ENCODE measurements around the gene AFF3. TPM values are rescaled to one million over a fixed set of nuclear protein-coding genes. Genes with fewer than 3 reads are reported as not detected.

Gene AFF3
- total and polyA plus RNA-seq, 7 donors = 0.46 to 25.0 (median 18.6) TPM

- no peak overlapping the region for H3K4me3 ChIP-seq
- DNase-seq = no peak
- H3K36me3 ChIP-seq = peaks cover 0 to 3% (median 0%) of the 10 kb centered on the region in 4 donors
- 83 to 88% methylated on average over 6 of the region's 6 CpGs for WGBS, 2 donors
- H3K27me3 ChIP-seq = no peaks in the 10 kb centered on the region
- TF ChIP-seq POLR2AphosphoS5 (IDR thresholded peaks at IDR 0.05) (no peak), POLR2A (IDR thresholded peaks at IDR 0.05) (no peak), EP300 (IDR thresholded peaks at IDR 0.05) (no peak)
- TF ChIP-seq, protein P1, sequence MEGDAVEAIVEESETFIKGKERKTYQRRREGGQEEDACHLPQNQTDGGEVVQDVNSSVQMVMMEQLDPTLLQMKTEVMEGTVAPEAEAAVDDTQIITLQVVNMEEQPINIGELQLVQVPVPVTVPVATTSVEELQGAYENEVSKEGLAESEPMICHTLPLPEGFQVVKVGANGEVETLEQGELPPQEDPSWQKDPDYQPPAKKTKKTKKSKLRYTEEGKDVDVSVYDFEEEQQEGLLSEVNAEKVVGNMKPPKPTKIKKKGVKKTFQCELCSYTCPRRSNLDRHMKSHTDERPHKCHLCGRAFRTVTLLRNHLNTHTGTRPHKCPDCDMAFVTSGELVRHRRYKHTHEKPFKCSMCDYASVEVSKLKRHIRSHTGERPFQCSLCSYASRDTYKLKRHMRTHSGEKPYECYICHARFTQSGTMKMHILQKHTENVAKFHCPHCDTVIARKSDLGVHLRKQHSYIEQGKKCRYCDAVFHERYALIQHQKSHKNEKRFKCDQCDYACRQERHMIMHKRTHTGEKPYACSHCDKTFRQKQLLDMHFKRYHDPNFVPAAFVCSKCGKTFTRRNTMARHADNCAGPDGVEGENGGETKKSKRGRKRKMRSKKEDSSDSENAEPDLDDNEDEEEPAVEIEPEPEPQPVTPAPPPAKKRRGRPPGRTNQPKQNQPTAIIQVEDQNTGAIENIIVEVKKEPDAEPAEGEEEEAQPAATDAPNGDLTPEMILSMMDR (IDR thresholded peaks at IDR 0.05) = no peak
- peaks cover 0 to 30% (median 12%) of the 10 kb centered on the region in 4 donors for H3K4me1 ChIP-seq
- H3K9me3 ChIP-seq = no peaks in the 10 kb centered on the region
- intact Hi-C loops (cut with DNase I) = no loop called here
- no peak overlapping the region for H3K27ac ChIP-seq
These were observed 597.8 kb downstream of the AFF3 start for GRCh38 chr2:99544608-99545007.

GRCh38 chr2:99543247-99543646, 599.1 kb downstream of the AFF3 start:
- no peak for TF ChIP-seq EP300 (IDR thresholded peaks at IDR 0.05)
- peak in 1 of 4 donors; percentile 24 for TF ChIP-seq POLR2AphosphoS5 (IDR thresholded peaks at IDR 0.05)
- TF ChIP-seq, protein P1 (IDR thresholded peaks at IDR 0.05) = no peak
- no peak for TF ChIP-seq POLR2A (IDR thresholded peaks at IDR 0.05)
- no peak overlapping the region for H3K4me3 ChIP-seq
- no peaks in the 10 kb centered on the region for H3K36me3 ChIP-seq
- H3K27ac ChIP-seq = no peak overlapping the region
- no peaks in the 10 kb centered on the region for H3K27me3 ChIP-seq
- H3K9me3 ChIP-seq = no peaks in the 10 kb centered on the region
- DNase-seq = no peak
- 72 to 84% methylated on average over 1 of the region's 1 CpG for WGBS, 2 donors
- peaks cover 0 to 30% (median 12%) of the 10 kb centered on the region in 4 donors for H3K4me1 ChIP-seq
- intact Hi-C loops (cut with DNase I) = no loop called here

GRCh38 chr2:99537910-99538485, 604.4 kb downstream of the AFF3 start:
- WGBS, 2 donors = 82 to 90% methylated on average over 4 of the region's 4 CpGs

GRCh38 chr2:99524056-99524455, 618.3 kb downstream of the AFF3 start:
- Histone ChIP-seq H3K36me3 (no peaks in the 10 kb centered on the region), H3K4me3 (no peak overlapping the region), H3K9me3 (no peaks in the 10 kb centered on the region), H3K27me3 (no peaks in the 10 kb centered on the region), H3K27ac (no peak overlapping the region), H3K4me1 (no peaks in the 10 kb centered on the region)
- no peak for DNase-seq
- TF ChIP-seq, protein P1 (IDR thresholded peaks at IDR 0.05) = no peak
- TF ChIP-seq POLR2AphosphoS5 (IDR thresholded peaks at IDR 0.05) (no peak), EP300 (IDR thresholded peaks at IDR 0.05) (no peak), POLR2A (IDR thresholded peaks at IDR 0.05) (no peak)
- intact Hi-C loops (cut with DNase I) = no loop called here
- WGBS, 2 donors = 86 to 96% methylated on average over 2 of the region's 2 CpGs

More at GRCh38 chr2:99537910-99538485, 604.4 kb downstream of the AFF3 start:
- H3K9me3 ChIP-seq = no peaks in the 10 kb centered on the region
- no peak overlapping the region for H3K27ac ChIP-seq
- H3K4me1 ChIP-seq = peaks cover 0 to 8% (median 3%) of the 10 kb centered on the region in 4 donors
- no peak for TF ChIP-seq EP300 (IDR thresholded peaks at IDR 0.05)
- TF ChIP-seq POLR2AphosphoS5 (IDR thresholded peaks at IDR 0.05) = no peak
- no peak for TF ChIP-seq POLR2A (IDR thresholded peaks at IDR 0.05)
- TF ChIP-seq, protein P1 (IDR thresholded peaks at IDR 0.05) = no peak
- intact Hi-C loops (cut with DNase I) = no loop called here
- no peaks in the 10 kb centered on the region for H3K27me3 ChIP-seq
- DNase-seq = no peak
- H3K36me3 ChIP-seq = no peaks in the 10 kb centered on the region
- H3K4me3 ChIP-seq = no peak overlapping the region

DNA sequence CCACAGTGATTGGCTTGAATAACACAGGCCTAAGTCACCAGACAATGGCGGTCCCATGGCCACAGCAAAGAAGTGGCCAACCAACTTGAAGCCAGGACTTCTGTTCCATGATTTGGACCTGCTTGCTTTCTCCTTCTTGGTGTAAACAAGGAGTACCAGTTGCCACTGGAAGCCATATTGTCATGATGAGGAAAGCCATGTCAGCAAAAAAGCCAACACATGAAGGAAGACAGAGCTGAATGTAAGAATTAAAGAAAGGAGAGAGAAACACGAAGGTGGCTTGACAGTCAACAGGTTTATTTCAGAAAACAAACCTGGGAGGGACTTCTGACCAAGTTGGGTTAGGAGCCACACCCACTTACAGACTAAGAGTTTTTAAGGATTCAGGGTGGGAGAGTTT, 620.2 kb downstream of the AFF3 start:
- Histone ChIP-seq H3K36me3 (no peaks in the 10 kb centered on the region), H3K9me3 (no peaks in the 10 kb centered on the region), H3K27me3 (no peaks in the 10 kb centered on the region), H3K27ac (no peak overlapping the region), H3K4me3 (no peak overlapping the region), H3K4me1 (no peaks in the 10 kb centered on the region)
- intact Hi-C loops (cut with DNase I) = no loop called here
- 84 to 92% methylated on average over 2 of the region's 2 CpGs for WGBS, 2 donors
- TF ChIP-seq POLR2AphosphoS5 (IDR thresholded peaks at IDR 0.05) (no peak), POLR2A (IDR thresholded peaks at IDR 0.05) (no peak), EP300 (IDR thresholded peaks at IDR 0.05) (no peak)
- TF ChIP-seq, protein P1 (IDR thresholded peaks at IDR 0.05) = no peak
- no peak for DNase-seq
